GM21786 (cell line): ENCODE data around the gene ZNF521.
"Not testable (repeated sequence)": the region's sequence is repeated elsewhere in the genome, so short reads cannot be mapped to it uniquely, and the experiment has no call there.

Experiments
- ATAC-seq: cut with Tn5 transposase; IDR thresholded peaks from one replicate; pipeline ENCODE4 v1.9.1; 2021; ENCODE audit not compliant: unreplicated experiment

Gene ZNF521

DNA sequence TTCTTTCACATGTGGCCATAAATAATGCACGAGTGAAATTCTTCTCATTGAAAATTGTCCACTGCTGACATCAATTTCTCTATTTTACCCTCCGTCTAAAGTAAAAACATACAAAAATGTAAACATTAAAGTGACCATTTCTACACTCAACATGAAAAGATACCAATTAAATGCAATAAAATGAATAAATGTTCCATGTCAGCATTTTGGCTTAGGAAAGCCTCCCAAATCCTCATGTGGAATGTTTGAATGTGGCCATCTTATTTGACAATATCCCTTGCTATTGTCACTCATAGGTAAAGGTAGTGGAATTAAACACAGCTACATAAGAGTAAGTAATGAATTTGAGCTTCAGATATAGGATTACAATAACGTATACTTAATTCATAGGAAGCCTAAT lies 60.8 kb downstream of the ZNF521 start:
- no peak for ATAC-seq

DNA sequence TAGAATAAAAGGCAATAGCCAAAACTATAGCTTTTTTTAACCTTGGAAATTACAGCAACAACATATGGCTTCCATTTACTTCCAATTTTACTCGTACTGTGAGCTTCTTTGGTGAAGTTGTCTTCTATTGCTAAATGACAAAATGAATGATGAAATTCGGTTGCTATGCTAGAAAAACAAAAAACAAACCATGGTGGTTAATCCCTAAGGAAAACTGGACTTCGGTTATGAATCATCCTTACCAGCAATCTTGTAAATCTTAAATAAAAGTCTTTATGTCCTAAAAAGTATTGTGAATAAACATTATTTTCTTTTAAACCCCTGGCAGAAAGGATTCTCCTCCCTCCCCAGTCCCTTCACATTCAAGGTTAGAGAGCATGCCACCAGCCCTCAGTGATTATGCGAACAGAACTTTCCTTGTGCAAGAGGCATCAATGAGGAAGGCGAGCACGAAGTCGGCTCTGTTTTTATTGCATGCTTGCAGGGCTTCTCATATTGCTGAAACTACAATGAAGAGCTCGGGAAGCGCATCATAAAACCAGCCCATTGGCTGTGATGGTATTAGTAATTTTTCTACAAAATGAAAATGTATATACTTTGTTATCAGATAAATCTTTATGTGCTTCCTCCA lies 62.9 kb downstream of the ZNF521 start:
- ATAC-seq: no peak

DNA sequence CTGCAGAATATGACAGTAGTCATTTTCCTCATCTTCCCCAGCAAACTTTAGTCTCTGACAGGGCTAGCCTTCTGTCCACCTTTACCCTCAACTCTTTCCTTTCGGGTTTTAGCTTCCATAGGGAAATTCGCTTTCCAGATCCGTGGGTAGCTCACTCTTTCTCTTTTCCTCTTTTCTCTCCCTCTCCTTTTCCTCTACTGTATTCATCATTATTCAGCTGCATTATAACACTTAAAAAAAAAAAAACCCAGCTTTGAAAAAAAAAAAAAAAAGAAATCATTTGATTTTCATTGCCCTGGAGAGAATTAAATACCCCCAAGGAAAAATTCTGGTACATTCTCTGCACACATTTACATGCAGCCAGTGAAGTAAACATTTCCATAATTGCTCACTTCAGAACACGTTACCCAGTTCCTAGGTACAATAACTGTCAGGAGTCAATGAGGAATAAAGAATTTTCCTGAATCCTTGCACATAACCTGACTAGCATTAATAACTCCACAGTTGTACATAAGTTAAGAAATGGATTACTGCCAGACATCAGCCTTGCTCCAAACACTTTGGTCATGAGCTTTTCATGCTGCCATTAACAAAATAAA lies 63.5 kb downstream of the ZNF521 start:
- ATAC-seq: no peak

DNA sequence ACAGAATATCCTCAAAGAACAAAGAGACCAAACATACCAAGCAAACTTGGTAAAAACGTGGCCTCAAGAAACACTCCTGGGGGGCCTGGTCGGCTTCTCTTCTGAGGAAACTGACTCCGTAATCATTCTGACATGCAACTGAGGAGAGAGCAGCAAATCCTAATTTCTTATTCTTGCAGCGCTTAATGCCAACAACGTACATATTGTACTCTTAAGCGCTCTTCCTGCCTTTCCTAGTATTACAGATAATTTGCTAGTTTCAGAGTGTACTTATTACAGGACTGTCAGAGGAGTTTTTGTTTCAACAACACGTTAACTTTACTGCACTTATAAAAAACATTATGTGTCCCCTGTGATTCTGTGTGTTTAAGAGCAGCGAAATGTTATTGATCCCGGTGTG lies 64.9 kb downstream of the ZNF521 start:
- no peak for ATAC-seq

DNA sequence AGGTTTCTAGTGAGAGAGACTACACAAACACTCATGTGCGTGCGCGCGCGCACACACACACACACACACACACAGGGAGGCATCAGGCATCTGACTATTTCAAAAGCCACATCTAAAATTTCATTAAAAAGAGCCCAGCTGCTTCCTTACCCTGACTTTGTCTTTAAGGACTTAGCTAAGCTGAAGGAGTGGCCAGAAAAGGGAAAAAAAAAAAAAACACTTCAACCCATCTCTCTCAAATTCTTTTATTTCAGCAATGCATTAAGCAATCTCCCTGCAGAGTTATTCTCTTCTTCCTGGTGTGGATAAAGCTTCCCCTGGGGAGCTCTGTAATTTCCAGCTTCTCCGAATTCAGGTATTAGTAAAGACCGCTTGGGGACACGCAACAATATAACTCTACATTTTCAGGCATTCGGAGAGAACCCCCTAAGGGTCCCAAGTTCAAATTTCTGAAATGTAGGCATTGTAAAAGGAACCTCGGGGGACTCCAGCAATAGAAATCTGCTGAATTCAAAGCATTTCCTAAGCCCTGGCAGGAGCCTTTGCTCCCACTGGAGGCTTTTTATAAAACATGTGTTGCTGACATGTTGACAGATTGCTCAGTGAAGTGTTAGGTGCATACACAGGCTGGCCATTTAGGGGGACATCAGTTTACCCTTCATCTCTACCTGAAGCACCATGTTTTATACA lies 67.0 kb downstream of the ZNF521 start:
- no peak for ATAC-seq

DNA sequence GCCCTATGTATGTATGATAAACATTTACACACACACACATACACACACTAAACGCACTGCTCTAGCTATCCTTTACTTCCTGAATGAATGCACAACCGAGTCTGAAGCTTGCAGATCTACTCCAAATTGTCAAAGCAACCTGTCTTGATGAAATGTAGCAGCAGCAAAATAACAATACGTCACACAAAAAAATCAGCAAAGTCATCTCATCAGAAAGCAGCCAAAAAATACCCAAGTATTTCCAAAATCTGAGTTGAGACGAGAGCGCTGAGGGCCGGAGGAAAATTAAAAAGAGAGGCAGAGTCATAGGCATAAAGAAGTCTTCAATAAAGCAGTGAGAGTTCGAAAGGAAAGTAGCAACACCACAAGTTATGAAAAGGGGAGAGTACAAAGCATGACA lies 67.7 kb downstream of the ZNF521 start:
- ATAC-seq: no peak

DNA sequence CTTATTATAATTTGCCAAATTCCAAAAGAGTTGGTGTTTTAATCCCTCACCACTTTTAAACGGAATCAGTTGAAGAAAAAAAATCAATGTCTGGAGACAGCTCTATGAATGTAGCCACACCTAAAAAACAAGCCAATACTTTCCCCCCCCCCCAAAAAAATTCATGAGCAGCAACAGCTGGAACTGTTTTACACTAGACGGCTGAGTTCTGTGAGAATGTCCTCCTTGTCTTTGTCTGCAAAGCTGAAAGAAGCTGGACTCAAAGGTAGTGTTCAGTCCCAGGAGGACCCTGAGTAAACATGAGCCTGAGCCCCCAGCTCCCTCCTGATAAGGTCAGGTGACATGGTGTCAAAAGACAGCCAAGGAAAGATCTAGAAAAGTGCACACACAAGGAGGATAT lies 68.2 kb downstream of the ZNF521 start:
- no peak for ATAC-seq

DNA sequence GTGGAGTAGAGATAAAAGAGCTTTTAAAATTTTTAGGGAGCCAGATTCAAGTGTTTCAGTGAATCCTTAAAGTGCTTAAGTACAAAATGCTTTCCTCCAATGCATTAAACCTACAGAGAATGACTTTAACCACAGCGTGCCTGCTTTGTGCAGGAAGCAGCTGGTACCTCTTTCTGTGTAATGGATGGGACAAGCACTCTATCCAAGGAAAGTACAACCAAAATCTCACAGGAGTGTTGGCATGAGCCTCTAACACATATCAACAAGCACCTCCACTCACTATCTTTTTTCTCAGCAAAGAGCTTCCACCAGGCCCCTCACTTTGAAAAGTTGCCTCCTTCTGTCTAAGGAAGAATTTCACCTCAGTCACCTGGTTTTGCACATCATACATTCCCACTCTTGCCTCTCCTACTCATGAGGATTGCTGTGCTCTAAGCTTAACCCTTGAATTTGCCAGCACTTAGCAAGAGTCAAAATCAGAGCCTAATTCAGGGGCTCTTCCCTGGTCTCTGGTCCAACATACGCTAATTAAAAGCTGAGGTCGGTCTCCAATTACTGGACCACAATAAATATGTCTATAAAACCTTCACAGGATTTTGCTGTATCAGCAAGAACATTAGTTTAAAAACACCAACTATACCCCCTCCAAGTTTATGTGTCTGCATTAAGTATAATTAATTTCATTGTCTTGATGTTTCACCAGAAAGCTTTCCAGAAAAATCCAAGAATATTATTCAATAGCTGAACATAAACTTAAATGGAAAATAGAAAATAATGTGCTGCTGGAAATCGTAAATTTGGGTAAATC lies 68.9 kb downstream of the ZNF521 start:
- ATAC-seq: no peak

DNA sequence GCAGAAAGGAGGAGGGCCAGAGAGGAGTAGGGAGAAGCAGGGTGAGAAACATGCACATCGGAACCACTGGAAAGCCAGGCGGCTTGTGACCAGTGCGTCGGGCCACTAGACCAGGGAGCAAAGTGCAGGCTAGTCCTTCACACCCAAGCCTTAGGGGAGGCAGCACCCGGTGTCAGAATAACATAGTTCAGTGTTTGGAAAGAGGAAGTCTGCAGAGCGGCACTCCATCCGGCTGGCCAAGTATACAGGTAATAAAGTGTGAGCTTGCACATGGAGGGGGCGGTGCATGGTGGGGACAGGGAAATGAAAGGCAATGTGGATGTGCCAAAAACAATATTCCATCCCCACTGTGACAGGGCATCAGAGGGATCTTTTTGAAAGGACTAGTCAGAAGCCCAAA lies 69.7 kb downstream of the ZNF521 start:
- no peak for ATAC-seq

DNA sequence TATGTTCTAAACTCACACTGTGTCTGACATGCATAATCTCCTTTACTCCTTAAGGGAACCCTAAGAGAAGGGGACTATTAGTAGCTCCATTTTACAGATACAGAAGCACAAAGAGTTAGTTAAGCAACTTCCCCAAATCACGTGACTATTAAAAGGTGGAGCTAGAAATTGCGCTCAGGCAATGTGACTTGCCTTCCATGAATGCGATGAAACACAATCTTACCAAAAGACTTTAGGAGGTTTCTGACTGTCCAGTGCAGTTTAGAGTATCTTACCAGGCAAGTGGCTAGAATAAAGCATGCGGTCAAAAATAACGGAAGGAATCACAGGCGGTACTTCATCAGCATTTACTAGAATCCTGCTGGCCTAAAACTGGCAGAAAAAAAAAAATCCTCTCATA lies 70.4 kb downstream of the ZNF521 start:
- ATAC-seq: no peak

DNA sequence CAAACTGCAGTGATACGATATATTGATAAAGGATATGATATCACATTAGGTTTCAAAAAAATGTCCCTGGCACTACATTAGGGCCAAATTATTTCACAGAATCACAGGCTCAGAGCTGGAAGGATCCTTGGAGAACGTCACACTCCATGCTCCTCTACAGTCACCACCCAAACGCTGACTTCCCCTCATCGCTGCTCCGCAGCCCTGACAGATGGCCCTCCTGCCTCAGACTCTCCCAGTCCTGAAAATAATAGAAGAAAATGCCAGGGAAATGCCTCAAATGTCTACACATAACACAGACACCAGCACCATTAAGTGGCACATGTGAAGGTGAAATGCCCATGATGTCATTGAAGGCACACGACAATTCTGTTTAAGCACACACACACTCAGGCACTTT lies 72.0 kb downstream of the ZNF521 start:
- no peak for ATAC-seq

DNA sequence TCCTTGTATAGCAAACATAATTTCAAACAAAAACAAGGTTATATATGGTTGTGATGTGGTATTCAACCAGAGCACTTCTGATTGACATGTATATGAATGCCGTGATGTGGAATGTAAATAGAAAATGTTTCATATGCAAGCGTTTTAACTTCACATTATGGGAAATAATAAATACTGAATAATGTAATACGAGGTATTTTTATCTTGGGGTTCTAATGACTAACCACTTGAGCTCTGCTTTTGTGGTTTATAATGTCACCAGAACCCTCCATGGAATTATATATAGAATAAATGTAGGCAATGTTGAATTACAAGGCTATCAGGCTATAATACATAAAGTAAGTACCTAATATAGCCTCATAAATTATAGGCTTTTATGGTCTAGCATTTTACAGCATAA lies 72.4 kb downstream of the ZNF521 start:
- no peak for ATAC-seq

DNA sequence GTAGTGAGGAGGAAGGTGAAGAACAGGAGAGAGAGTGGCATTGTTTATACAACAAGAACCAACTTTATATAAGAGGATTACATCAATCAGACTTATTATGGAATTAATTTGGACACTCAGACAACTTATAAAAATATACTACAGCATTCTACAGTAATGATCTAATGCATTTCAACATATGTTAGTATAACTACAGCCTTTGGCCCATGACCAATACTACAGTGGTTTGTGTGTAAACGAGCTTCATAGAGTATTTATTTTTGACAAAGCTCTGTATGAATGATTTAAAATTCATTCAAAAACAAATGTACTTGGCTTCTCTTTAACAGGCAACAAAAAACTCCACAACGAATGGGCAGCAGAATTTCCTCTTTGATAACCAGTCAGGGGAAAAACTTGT lies 72.8 kb downstream of the ZNF521 start:
- ATAC-seq: no peak

DNA sequence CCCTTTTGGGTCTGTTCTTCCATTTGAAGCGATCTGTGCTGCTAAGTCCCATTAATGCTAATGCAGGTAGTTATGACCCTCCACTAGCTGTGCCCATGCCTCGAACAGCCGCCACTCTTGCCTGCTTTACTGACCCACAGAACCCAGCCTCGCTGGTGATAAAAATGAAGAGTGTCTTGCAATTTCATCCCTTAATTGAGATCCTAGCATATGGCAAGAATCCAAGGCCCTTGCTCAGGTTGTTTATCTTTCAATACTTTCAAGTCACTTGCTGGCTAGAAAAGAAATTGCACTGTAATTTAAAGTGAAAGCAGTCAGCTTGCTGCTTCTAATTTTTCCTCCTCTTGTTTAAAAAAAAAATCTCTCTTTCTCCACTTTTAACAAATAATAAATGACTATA lies 73.6 kb downstream of the ZNF521 start:
- ATAC-seq: no peak

DNA sequence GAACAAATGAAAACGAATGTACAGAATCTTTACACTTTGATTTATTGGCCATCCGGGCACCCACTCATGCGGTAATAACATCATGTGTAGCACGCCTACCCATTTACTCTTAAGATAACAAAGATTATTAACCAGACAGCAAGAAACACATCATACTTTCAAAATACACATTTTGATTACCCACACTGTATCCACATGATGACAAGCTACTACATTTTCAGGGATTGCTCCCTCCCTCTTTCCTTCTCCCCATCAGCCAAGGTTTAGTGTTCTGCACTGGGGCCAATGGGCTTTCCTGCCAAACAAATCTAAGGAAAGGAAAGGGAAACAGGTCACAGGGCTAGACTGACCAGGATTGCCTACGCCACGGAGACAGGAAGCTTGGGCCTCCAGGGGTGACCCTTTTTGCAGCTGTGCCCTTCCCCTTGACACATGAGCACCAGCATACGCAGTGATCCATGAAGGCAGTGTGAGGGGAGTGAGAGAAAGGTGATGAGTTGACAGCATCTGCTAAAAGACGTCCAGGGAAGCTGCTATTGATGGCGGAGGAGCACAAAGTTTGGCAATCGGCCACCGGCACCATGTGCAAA lies 76.5 kb downstream of the ZNF521 start:
- ATAC-seq: no peak

DNA sequence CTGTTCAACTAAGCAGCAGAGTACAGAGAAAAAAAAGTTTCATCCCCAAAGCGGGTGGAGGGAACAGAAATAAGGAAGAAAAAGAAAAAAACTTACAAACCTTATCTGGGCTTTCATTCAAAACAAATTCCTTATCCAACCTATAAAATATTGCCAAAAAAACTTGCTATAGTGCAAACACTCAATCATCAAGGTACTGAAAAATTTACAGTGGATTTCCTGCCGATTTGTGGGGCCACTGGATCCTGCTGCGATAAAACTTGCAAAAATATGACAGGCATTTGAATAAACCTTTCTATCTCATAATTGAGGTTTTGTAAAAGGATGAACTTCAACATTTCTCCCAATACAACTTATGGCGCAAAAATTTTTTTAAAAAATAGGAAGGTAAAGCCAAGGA lies 77.0 kb downstream of the ZNF521 start:
- no peak for ATAC-seq

DNA sequence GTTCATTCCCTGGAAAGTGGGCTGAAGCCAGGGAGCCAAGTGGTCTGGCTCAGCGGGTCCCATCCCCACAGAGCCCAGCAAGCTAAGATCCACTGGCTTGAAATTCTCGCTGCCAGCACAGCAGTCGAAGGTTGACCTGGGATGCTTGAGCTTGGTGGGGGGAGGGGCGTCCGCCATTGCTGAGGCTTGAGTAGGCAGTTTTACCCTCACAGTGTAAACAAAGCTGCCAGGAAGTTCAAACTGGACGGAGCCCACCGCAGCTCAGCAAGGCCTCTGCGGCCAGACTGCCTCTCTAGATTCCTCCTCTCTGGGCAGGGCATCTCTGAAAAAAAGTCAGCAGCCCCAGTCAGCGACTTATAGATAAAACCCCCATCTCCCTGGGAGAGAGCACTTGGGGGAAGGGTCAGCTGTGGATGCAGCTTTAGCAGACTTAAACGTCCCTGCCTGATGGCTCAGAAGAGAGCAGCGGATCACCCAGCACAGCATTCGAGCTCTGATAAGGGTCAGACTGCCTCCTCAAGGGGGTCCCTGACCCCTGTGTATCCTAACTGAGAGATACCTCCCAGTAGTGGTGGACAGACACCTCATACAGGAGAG lies 84.9 kb downstream of the ZNF521 start:
- not testable (repeated sequence) for ATAC-seq

DNA sequence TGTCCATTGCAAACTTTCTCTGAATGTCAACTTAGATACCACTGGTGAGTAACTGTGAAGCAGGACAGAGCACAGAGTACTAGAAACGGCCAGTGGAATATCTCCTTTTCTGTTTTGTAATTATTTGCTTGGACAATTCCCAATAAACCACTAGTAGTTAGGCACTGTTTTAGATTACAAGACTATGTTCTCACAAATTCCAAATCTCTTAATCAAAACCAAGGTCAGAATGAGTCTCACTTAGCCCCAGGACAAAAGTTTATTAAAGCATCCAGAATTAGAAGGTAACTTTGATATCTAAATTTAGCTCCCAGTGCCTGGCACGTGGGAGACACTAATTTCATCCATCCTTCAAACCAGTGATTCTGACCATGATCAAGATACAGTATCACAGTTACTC lies 89.0 kb downstream of the ZNF521 start:
- ATAC-seq: no peak

DNA sequence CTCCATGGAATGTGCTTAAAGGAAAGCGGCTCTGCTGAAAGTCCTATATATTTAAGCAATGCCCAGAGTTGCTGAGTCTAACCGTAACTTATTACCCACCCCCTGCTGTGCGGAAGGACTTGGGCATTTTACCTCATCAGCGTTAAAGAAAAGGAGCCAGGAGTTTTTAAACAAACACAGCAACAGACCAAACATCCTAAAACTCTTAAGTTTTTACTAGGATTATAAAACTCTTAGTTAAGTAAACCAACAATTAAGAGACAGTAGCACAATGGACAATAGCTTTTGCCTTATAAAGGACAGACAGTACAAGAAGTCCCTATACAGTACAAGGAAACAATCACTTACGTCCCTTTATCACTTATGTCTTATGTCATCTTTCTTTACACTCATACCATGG lies 90.2 kb downstream of the ZNF521 start:
- ATAC-seq: no peak

DNA sequence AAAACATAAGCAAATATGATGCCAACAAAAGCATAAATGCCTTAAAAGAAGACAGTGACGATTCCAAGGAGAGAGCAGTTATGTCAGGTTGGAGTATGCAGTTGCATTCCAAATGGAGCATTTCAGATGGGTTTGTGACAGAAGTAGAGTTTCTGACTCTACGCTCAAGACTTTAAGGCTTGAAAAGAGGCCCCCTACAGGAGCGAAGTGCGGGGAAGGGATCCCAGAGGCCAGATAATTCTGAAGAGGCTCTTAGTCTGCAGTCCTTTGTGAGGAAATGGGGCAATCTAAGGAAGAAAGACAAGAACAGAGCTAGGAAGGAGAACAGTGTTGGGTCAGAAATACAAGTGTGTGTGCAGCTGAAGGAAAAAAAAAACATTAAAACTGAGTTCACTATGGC lies 95.5 kb downstream of the ZNF521 start:
- ATAC-seq: no peak

DNA sequence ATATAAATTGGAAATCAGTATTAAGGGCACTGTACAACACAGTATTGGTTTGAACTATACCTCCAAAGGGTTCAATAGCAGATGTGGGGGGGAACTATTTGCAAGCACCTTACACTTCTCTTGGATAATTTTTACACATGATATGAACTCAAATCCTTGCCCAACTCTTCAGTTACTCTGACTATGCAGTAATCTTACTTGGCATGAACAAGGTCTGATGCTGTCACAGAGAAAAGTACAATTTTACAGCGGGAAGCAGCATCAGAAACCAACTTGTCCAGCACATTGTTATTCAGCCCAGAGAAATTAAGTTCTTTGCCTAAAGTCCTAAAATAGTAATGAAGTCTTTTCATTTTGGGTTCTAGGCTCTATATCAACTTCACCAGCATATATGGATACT lies 98.2 kb downstream of the ZNF521 start:
- no peak for ATAC-seq
